Neural cell (in vitro differentiated cells): ENCODE results near the gene CTRB1. TPM values are rescaled to one million over a fixed set of nuclear protein-coding genes. Genes with fewer than 3 reads are reported as not detected.

ENCODE experiments used
- H2AFZ ChIP-seq: fragments of 200-600, 300-800 bp; sonication (generic), shearing (Covaris generic); 2 replicates; pipeline ENCODE4 v1.6.0; 2014; ENCODE audit warnings: low read depth, mild to moderate bottlenecking, antibody characterized with exemption, low read length, moderate library complexity
- H3F3A ChIP-seq: fragments of 200-600 bp; shearing (Covaris generic); 2 replicates; pipeline ENCODE4 v1.6.1; 2016; ENCODE audit warnings: mild to moderate bottlenecking, moderate library complexity, mixed read lengths, antibody characterized with exemption, low read length; ENCODE audit not compliant: insufficient read depth, poor library complexity, severe bottlenecking
- H3K27ac ChIP-seq: fragments of 200-600, 300-800 bp; sonication (generic), shearing (Covaris generic); 2 replicates; pipeline ENCODE4 v1.5.1; 2014; ENCODE audit warnings: mild to moderate bottlenecking, low read length, moderate library complexity
- H3K27me3 ChIP-seq: fragments of 300-800, 200-600 bp; sonication (generic), shearing (Covaris generic); 2 replicates; pipeline ENCODE4 v1.6.0; 2014; ENCODE audit warnings: mild to moderate bottlenecking, low read depth, low read length, moderate library complexity; ENCODE audit not compliant: insufficient read depth
- H3K36me3 ChIP-seq: fragments of 300-800, 200-600 bp; sonication (generic), shearing (Covaris generic); 2 replicates; pipeline ENCODE4 v1.5.1; 2014; ENCODE audit warnings: mild to moderate bottlenecking, antibody characterized with exemption, low read length, moderate library complexity; ENCODE audit not compliant: insufficient read depth
- H3K4me2 ChIP-seq: fragments of 300-800, 200-600 bp; sonication (generic), shearing (Covaris generic); 2 replicates; pipeline ENCODE4 v1.6.0; 2014; ENCODE audit warnings: mild to moderate bottlenecking, low read length
- H3K4me3 ChIP-seq: fragments of 300-800, 200-600 bp; sonication (generic), shearing (Covaris generic); 2 replicates; pipeline ENCODE4 v1.5.1; 2014; ENCODE audit warnings: mild to moderate bottlenecking, low read length, moderate library complexity
- H3K79me2 ChIP-seq: fragments of 200-600 bp; shearing (Covaris generic); replicated peaks from 2 replicates; pipeline ENCODE4 v1.6.0; 2014; ENCODE audit warnings: mild to moderate bottlenecking, low read length, moderate library complexity; ENCODE audit not compliant: insufficient read depth
- H3K9ac ChIP-seq: fragments of 300-800, 200-600 bp; sonication (generic), shearing (Covaris generic); 2 replicates; pipeline ENCODE4 v1.6.1; 2016; ENCODE audit warnings: mild to moderate bottlenecking, low read length, mixed read lengths
- H3K9me2 ChIP-seq: fragments of 200-600 bp; shearing (Covaris generic); 2 replicates; pipeline ENCODE4 v1.6.1; 2016; ENCODE audit warnings: mild to moderate bottlenecking, low read length, mixed read lengths; ENCODE audit not compliant: insufficient read depth
- H3K9me3 ChIP-seq: fragments of 200-600, 300-800 bp; sonication (generic), shearing (Covaris generic); 2 replicates; pipeline ENCODE4 v1.6.1; 2016; ENCODE audit warnings: mild to moderate bottlenecking, mixed run types, low read length, moderate library complexity, mixed read lengths
- H4K20me1 ChIP-seq: fragments of 200-600 bp; shearing (Covaris generic); 2 replicates; pipeline ENCODE4 v1.6.1; 2016; ENCODE audit warnings: mild to moderate bottlenecking, mixed run types; ENCODE audit not compliant: insufficient read depth
- EP300 ChIP-seq: fragments of 450-650 bp; conservative IDR thresholded peaks from 2 replicates; pipeline ENCODE4 v1.6.1; 2014; ENCODE audit warnings: antibody characterized with exemption, mild to moderate bottlenecking, moderate library complexity; ENCODE audit not compliant: poor library complexity, severe bottlenecking
- EZH2 ChIP-seq: fragments of 200-600, 300-800 bp; shearing (Covaris generic), sonication (generic); IDR thresholded peaks from 2 replicates; pipeline ENCODE4 v1.6.1; 2014; ENCODE audit warnings: antibody characterized with exemption, low read length, borderline replicate concordance, mild to moderate bottlenecking; ENCODE audit not compliant: insufficient read depth, poor library complexity, severe bottlenecking
- RAD21 ChIP-seq: fragments of 450-650 bp; conservative IDR thresholded peaks from 2 replicates; pipeline ENCODE4 v1.6.1; 2014; ENCODE audit warnings: antibody characterized with exemption, mild to moderate bottlenecking, moderate library complexity
- SMC3 ChIP-seq: fragments of 450-650 bp; conservative IDR thresholded peaks from 2 replicates; pipeline ENCODE4 v1.6.1; 2014; ENCODE audit warnings: antibody characterized with exemption, mild to moderate bottlenecking, moderate library complexity; ENCODE audit not compliant: poor library complexity
- TAF1 ChIP-seq: IDR thresholded peaks from 2 replicates; pipeline ENCODE4 v1.6.1; 2012; ENCODE audit warnings: low read depth
- polyA plus RNA-seq: library from polyadenylated mRNA; depleted of rRNA; stranded (reverse); fragments of >200 nt; gene quantifications from 2 replicates; pipeline ENCODE4 v1.2.3, GENCODE V29; 2014
- TF ChIP-seq, protein P1 (sequence below): IDR thresholded peaks from 2 replicates; pipeline ENCODE4 v1.6.1; 2012; ENCODE audit warnings: borderline replicate concordance
- TF ChIP-seq, protein P2 (sequence below): fragments of 450-650 bp; IDR thresholded peaks from 2 replicates; pipeline ENCODE4 v1.5.1; 2014; ENCODE audit warnings: antibody characterized with exemption, mild to moderate bottlenecking, moderate library complexity; ENCODE audit not compliant: poor library complexity, severe bottlenecking

The CTRB1 gene
- polyA plus RNA-seq, 1 donor from 2014 or later = not detected

GRCh38 chr16:75229172-75230031, 10.6 kb downstream of the CTRB1 start:
- H3K9me3 ChIP-seq = no peaks in the 10 kb centered on the region
- no peak overlapping the region for H3K4me2 ChIP-seq
- no peaks in the 10 kb centered on the region for H3F3A ChIP-seq
- H3K27ac ChIP-seq = no peak overlapping the region
- H3K4me3 ChIP-seq = no peak overlapping the region
- H3K79me2 ChIP-seq = no peaks in the 10 kb centered on the region
- no peaks in the 10 kb centered on the region for H3K27me3 ChIP-seq
- no peaks in the 10 kb centered on the region for H4K20me1 ChIP-seq
- no peak overlapping the region for H3K9ac ChIP-seq
- no peaks in the 10 kb centered on the region for H3K36me3 ChIP-seq
- H2AFZ ChIP-seq = no peak overlapping the region
- no peaks in the 10 kb centered on the region for H3K9me2 ChIP-seq
- no peak for TF ChIP-seq EP300
- no peak for TF ChIP-seq EZH2
- no peak for TF ChIP-seq RAD21
- no peak for TF ChIP-seq SMC3
- TF ChIP-seq, protein P1, sequence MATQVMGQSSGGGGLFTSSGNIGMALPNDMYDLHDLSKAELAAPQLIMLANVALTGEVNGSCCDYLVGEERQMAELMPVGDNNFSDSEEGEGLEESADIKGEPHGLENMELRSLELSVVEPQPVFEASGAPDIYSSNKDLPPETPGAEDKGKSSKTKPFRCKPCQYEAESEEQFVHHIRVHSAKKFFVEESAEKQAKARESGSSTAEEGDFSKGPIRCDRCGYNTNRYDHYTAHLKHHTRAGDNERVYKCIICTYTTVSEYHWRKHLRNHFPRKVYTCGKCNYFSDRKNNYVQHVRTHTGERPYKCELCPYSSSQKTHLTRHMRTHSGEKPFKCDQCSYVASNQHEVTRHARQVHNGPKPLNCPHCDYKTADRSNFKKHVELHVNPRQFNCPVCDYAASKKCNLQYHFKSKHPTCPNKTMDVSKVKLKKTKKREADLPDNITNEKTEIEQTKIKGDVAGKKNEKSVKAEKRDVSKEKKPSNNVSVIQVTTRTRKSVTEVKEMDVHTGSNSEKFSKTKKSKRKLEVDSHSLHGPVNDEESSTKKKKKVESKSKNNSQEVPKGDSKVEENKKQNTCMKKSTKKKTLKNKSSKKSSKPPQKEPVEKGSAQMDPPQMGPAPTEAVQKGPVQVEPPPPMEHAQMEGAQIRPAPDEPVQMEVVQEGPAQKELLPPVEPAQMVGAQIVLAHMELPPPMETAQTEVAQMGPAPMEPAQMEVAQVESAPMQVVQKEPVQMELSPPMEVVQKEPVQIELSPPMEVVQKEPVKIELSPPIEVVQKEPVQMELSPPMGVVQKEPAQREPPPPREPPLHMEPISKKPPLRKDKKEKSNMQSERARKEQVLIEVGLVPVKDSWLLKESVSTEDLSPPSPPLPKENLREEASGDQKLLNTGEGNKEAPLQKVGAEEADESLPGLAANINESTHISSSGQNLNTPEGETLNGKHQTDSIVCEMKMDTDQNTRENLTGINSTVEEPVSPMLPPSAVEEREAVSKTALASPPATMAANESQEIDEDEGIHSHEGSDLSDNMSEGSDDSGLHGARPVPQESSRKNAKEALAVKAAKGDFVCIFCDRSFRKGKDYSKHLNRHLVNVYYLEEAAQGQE = no peak
- no peak for TF ChIP-seq TAF1

DNA sequence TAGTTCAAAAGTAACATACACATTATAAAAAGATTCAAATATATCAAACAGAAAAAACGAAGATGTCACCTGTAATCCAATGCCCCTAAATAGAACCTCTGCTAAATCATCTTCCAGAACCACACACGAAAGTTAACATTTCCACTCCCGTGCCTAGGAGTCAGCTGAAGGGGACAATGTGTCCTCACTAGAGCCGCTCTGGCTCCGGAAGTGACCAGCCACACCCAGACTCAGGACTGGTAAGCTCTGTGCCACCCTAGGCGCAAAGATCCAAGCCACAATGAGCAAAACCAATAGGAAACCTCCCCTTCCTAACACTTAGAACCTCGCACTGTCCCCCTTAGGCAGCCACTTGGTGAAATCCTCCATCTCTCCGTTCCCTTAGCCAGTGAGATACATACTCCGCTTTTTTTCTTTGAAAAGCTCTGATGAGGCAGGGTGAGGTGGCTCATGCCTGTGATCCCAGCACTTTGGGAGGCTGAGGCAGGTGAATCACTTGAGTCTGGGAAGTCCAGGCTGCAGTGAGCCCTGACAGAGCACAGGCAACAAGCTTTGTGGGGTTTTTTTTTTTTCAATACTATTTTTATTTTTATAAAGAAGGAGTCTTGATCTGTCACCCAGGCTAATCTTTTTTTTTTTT, 11.8 kb downstream of the CTRB1 start:
- H3K27ac ChIP-seq = no peak overlapping the region
- H3K79me2 ChIP-seq = no peaks in the 10 kb centered on the region
- no peak overlapping the region for H3K4me2 ChIP-seq
- H3K4me3 ChIP-seq = no peak overlapping the region
- no peak overlapping the region for H2AFZ ChIP-seq
- no peaks in the 10 kb centered on the region for H4K20me1 ChIP-seq
- H3K36me3 ChIP-seq = no peaks in the 10 kb centered on the region
- H3K9me2 ChIP-seq = no peaks in the 10 kb centered on the region
- no peak overlapping the region for H3K9ac ChIP-seq
- no peak for TF ChIP-seq TAF1
- TF ChIP-seq, protein P2, sequence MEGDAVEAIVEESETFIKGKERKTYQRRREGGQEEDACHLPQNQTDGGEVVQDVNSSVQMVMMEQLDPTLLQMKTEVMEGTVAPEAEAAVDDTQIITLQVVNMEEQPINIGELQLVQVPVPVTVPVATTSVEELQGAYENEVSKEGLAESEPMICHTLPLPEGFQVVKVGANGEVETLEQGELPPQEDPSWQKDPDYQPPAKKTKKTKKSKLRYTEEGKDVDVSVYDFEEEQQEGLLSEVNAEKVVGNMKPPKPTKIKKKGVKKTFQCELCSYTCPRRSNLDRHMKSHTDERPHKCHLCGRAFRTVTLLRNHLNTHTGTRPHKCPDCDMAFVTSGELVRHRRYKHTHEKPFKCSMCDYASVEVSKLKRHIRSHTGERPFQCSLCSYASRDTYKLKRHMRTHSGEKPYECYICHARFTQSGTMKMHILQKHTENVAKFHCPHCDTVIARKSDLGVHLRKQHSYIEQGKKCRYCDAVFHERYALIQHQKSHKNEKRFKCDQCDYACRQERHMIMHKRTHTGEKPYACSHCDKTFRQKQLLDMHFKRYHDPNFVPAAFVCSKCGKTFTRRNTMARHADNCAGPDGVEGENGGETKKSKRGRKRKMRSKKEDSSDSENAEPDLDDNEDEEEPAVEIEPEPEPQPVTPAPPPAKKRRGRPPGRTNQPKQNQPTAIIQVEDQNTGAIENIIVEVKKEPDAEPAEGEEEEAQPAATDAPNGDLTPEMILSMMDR = no peak
- H3K9me3 ChIP-seq = no peaks in the 10 kb centered on the region
- no peaks in the 10 kb centered on the region for H3F3A ChIP-seq
- H3K27me3 ChIP-seq = no peaks in the 10 kb centered on the region
